Amniotic stem cell (primary cell): ENCODE data around the gene C1orf74.

Experiments used
- DNase-seq: peaks from one replicate; lab custom pipeline; 2025; lab: John Stamatoyannopoulos, UW

The C1orf74 gene

DNA sequence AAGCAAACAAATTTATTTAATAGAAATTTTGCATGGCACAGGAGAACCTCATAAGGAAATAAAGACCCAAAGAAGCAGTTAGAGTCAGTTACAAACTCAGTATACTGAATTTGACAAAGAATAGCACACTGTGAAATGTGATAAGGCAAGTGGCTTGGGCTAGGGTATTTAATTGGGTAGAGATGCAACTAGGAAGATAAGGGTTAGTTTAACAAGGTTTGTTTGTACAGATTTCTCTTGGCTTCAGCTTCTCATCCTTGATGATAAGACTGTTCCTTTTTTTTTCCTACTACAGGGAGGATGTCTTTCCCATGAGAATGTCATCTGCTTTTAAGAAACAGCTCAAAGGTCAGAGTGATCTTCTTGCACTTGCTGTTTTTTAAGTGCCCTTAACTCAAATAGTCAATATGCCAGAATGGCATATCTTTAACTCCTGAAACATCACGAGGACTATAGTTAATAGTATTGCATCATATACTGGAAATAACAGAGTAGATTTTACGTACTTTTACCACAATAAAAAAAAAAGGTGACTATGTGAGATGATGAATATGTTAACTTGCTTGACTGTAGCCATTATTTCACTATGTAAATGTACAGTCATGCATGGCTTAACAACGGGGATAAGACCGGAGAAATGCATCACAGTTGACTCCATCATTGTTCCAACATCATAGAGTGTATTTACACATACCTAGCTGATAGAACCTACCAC, 37.8 kb downstream of the C1orf74 start:
- DNase-seq: no peak

DNA sequence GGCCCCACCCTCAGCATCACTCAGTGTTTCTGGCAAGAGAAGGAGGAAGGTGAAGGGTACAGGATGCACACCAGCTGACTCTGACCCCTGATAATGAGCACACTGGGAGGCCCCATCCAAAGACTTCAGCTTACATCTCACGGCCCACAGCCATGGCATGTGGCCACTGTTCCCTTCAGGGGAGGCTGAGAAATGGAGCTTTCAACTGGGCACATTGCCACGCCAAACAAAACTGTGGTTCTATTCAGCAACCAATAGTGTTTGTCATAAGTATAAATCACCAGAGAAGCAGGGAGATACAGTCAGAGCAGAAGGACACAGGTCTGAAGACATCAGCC, 41.2 kb downstream of the C1orf74 start:
- DNase-seq: no peak

DNA sequence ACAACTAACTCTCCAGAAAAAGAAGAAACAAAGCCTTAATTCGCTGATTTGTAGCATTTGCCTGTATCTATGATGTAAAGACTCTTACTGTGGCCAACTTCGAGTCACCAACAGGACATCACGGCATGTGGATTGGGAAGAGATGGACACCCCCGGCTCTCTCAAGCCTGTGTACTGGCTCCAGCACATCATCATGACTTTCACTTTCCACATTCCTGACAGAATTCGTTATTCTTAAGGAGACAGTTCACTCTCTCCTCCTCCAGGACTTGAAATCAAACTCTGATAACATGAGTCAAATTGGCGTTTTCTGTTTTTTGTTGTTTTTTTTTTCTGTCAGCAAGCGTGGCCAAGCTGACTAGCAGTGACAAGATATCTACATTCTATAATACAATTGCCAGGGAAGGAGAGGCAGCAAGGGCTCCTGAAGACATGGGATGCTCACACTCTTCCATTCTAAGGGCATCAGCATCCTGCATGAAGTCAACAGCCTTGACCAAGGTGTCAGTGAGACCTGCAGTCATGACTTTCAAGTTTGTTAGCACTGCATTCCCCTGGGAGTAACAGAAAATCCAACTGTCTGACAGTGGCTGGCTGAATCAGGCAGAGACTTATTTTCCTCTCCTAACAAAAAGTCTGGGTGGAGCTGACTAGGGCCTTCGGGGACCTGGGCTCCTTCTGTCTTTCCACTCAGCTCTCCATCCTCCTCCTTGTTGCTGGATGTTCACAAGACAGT, 41.8 kb downstream of the C1orf74 start:
- no peak for DNase-seq

DNA sequence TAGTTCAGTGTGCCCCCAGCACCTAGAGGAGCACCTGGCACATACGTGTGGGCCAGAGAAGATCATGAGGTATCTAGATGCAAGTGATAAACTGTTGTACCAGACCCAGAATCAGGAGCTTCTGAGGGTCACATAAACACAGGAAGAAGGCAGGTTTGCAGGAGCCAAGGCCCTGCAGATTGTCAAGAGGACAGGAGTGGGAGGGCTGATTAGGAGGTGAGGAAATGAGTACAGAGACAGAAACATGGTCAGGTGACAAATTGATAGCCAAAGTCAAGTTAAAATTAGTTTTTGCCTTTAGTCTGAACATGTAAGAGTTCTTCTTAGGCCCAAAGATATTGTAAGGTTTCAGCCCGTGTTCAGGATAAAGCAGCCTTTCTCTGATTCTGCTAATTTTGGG, 42.5 kb downstream of the C1orf74 start:
- no peak for DNase-seq

DNA sequence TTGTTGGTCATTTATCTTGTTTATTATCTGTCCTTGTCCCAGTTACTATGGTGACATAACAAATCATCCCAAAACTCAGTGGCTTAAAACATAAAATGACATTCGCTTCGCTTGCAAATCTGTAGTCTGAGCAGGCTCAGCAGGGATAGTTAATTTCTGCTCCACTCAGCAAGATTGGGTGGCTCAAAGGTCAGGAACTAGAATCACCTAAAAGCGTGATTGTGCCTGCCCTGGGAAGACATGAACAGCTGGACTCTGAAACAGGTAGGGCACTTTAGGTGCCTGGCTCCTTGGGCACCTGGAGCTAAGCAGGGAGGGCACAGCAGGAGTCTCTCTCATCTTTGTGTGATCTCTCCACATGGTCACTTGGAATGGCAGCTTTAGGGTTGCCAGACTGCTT, 43.2 kb downstream of the C1orf74 start:
- DNase-seq: no peak

DNA sequence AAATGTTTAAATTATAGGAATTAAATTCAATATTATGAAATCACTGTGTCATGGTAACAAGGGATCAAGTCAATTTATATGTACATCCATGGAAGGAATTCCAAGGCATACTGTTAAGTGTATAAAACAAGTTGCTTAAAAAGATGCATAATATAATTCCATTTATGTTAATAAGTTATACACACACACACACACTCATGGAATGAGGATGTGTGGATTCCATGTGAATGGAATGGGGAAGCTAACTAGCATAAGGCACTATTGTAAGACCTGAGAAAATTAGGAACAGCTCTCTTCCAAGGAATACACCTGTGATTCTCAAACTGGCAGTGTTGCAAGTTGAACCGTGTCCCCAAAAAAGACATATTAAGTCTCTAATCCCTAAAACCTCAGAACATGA, 46.1 kb downstream of the C1orf74 start:
- DNase-seq: no peak

DNA sequence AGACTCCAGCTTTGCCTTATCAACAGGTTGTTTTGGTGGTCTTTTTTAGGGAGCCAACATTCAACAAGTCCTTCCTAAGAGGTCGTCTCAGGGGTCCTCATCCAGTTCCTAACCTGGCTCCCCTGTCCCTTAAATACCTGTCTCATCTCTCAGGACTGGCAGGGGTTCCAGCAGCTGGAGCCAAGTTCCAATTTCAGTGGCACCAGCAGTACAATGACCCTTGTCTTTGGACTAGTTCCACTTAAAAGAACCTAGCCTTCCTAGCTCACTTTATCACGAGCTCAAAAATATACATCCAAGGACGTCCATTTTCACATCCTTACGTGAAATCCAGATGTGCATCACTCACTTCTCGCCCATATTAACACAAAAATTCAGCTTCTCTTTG, 47.2 kb downstream of the C1orf74 start:
- DNase-seq: no peak

DNA sequence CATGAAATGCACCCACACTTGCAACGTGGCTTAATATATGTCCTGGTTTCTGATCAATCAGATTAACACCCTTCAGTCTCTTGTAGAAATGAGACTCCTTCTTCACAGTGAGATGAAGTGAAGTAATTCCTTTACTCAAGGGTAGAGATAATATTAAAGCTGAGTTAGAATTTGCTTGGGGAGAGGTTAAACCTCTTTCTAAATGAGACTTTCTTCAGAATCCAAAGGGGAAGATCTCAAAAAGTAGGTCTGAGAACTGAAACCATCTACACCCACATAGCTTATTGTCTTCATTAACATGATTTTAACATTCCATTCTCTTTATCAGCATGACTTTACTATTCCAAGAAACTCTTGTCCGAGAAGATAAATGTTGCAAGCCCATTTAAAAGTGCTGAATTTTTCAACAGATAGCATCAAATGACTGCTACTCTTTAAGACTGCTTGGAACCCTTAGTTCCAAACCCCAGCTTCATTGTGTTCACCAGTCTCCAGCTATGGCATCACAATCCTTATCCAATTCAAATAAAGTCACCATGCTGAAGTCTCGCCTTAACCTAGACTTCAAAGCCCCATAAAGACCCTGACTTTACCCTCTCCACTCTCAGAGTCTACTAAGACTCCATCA, 47.8 kb downstream of the C1orf74 start:
- no peak for DNase-seq

DNA sequence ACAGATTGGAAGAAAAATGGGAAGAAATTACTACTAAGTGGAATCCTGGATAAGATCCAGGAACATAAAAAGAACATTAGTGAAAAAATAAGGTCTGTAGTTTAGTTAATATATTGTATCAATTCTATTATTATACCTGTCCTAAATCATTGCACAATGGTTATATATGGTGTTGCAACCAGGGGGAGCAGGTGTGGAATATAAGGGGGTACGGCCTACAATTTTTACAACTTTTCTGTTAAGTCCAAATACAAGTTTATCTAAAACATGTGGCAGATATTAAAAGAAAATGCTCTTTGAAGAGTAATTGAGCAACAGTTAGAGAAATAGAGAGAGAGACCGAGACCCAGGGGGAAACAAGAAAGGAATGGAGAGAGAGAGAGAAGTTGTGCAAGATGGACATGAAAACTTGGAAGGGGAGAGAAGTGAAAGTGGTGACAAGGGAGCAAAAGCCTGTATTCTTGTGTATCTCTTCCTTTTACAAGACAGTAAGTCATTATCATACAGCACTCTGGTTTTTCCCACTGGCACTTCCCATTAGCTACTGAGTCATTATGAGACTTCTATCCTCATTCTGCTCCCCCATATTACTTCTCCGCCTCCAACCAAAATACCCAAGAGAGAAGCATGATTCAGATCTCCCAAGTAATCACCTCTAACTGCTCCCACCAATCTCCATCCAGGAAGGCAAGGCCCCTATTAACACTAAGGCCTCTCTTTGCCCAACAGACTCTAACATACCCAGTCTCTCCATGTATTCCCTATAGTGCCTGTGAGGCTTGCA, 50.8 kb downstream of the C1orf74 start:
- no peak for DNase-seq

DNA sequence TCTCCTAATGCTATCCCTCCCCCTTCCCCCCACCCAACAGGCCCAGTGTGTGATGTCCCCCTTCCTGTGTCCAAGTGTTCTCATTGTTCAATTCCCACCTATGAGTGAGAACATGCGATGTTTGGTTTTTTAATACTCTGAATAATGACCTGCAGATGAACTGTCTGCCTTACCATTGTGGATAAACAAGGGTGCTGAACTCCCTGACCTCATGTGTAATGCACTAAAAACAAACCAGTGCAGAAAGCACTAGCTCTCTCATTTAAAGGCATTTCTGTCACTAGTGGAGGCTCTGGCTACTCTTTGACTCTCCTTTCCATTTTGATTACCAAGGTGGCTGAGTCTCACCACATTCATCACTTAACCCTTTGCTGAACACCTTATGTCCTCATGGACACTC, 51.6 kb downstream of the C1orf74 start:
- no peak for DNase-seq

DNA sequence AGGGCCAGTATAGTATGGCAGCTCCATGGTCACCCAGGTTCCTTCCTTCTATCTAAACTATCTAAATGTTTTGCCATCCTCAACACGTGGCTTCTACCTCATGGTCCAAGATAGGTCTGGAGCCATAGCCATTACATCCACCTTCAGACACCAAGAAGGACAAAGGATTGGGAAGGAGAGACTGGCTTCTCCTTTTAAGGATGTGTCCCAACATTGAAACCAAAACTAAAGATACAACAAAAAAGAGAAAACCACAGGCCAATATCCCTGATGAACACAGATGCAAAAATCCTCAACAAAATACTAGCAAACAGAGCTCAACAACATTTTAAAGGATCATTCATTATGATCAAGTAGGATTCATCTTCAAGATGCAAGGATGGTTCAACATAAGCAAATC, 54.9 kb downstream of the C1orf74 start:
- no peak for DNase-seq
